ENCODE data around the gene ZNF568.

Gene ZNF568

GRCh38 chr19:36916991-36917390, 859 bp downstream of the ZNF568 start:
- Histone ChIP-seq H3K4me3 (ENCODE audit: low read depth, low read length) (peak overlapping the region; percentile 48), H3K4me1 (ENCODE audit: control insufficient read depth, insufficient read depth, low read length) (0 out of 2 replicates have a peak, but pooled peaks cover 3% of the 10 kb centered on the region), H3K27ac (ENCODE audit: extremely low read depth, low read depth, low read length) (peak overlapping the region; percentile 88), H3K36me3 (ENCODE audit: control insufficient read depth in 2 of 2, insufficient read depth in 1 of 2, low read length in 2 of 2) (peaks cover 68 to 69% of the 10 kb centered on the region in 2 experiments), H3K9me3 (ENCODE audit: control insufficient read depth, insufficient read depth, low read depth, low read length) (peaks cover 18% of the 10 kb centered on the region)
- CTCF ChIA-PET = interaction anchor here (0.7 to 1.0 kb wide), 4 partner anchors 18 to 194 kb away, joined by 3 read pairs; no protein-coding TSS in a partner anchor
- POLR2A ChIA-PET = interaction anchor here (1.0 kb wide), 1 partner anchor 66 kb away, joined by 3 read pairs; the partner anchor contains the start of gene ZNF345
- TF ChIP-seq ZNF324 (tag by site-specific recombination; IDR thresholded peaks at IDR 0.05) (no peak), ZNF214 (tag by site-specific recombination; IDR thresholded peaks at IDR 0.05; ENCODE audit: borderline replicate concordance) (no peak), ZNF221 (tag by site-specific recombination; IDR thresholded peaks at IDR 0.05; ENCODE audit: borderline replicate concordance) (no peak), ZNF654 (tag by site-specific recombination; IDR thresholded peaks at IDR 0.05; ENCODE audit: low read depth) (no peak), ZNF433 (tag by site-specific recombination; IDR thresholded peaks at IDR 0.05; ENCODE audit: low read depth) (0 out of 2 replicates have a peak, but pooled peaks have one; percentile 1), ZNF10 (tag by site-specific recombination; IDR thresholded peaks at IDR 0.05) (no peak)

GRCh38 chr19:36918090-36918489, 2.0 kb downstream of the ZNF568 start:
- POLR2A ChIA-PET = no interaction called here
- peaks cover 62 to 68% of the 10 kb centered on the region in 2 experiments for H3K36me3 ChIP-seq (ENCODE audit: control insufficient read depth in 2 of 2, insufficient read depth in 1 of 2, low read length in 2 of 2)

GRCh38 chr19:36931684-36932083, 15.6 kb downstream of the ZNF568 start:
- CTCF ChIA-PET = no interaction called here
- no peaks in the 10 kb centered on the region for H3K4me1 ChIP-seq (ENCODE audit: control insufficient read depth, insufficient read depth, low read length)
- H3K27ac ChIP-seq (ENCODE audit: extremely low read depth, low read depth, low read length) = no peak overlapping the region
- POLR2A ChIA-PET = no interaction called here
- H3K9me3 ChIP-seq (ENCODE audit: control insufficient read depth, insufficient read depth, low read depth, low read length) = peaks cover 18% of the 10 kb centered on the region
- peaks cover 28 to 63% of the 10 kb centered on the region in 2 experiments for H3K36me3 ChIP-seq (ENCODE audit: control insufficient read depth in 2 of 2, insufficient read depth in 1 of 2, low read length in 2 of 2)
- H3K4me3 ChIP-seq (ENCODE audit: low read depth, low read length) = no peak overlapping the region
- TF ChIP-seq ZNF658 (tag by site-specific recombination; IDR thresholded peaks at IDR 0.05) = no peak
- TF ChIP-seq ZNF473 (tag by site-specific recombination; IDR thresholded peaks at IDR 0.05) = no peak
- no peak for TF ChIP-seq ZSCAN4 (tag by site-specific recombination; IDR thresholded peaks at IDR 0.05)
- no peak for TF ChIP-seq ZNF19 (tag by site-specific recombination; IDR thresholded peaks at IDR 0.05; ENCODE audit: low read depth)
- TF ChIP-seq ZNF768 (tag by site-specific recombination; IDR thresholded peaks at IDR 0.05) = no peak
- no peak for TF ChIP-seq ZNF449 (tag by site-specific recombination; IDR thresholded peaks at IDR 0.05)
- TF ChIP-seq ZBTB44 (tag by site-specific recombination; IDR thresholded peaks at IDR 0.05) = no peak
- no peak for TF ChIP-seq HOXC10 (CRISPR knock-in tag; IDR thresholded peaks at IDR 0.05)
- no peak for TF ChIP-seq ZNF266 (tag by site-specific recombination; IDR thresholded peaks at IDR 0.05; ENCODE audit: low read depth)
- TF ChIP-seq ZNF776 (tag by site-specific recombination; IDR thresholded peaks at IDR 0.05; ENCODE audit: borderline replicate concordance) = no peak
- no peak for TF ChIP-seq ZNF169 (tag by site-specific recombination; IDR thresholded peaks at IDR 0.05)
- TF ChIP-seq IKZF3 (tag by site-specific recombination; IDR thresholded peaks at IDR 0.05) = no peak
- TF ChIP-seq ZNF585B (tag by site-specific recombination; IDR thresholded peaks at IDR 0.05) = no peak
- TF ChIP-seq ZNF114 (tag by site-specific recombination; IDR thresholded peaks at IDR 0.05) = no peak
- TF ChIP-seq KLF10 (tag by site-specific recombination; IDR thresholded peaks at IDR 0.05) = no peak
- TF ChIP-seq ZNF16 (tag by site-specific recombination; IDR thresholded peaks at IDR 0.05; ENCODE audit: low read depth) = no peak

More at GRCh38 chr19:36918090-36918489, 2.0 kb downstream of the ZNF568 start:
- CTCF ChIA-PET = no interaction called here
- TF ChIP-seq ZNF664 (tag by site-specific recombination; IDR thresholded peaks at IDR 0.05) (peak; percentile 57; the same call in 1 of the 2 replicates), ZNF404 (tag by site-specific recombination; IDR thresholded peaks at IDR 0.05) (no peak), PRDM4 (tag by site-specific recombination; IDR thresholded peaks at IDR 0.05) (peak; percentile 58)
- H3K9me3 ChIP-seq (ENCODE audit: control insufficient read depth, insufficient read depth, low read depth, low read length) = peaks cover 15% of the 10 kb centered on the region
- H3K4me3 ChIP-seq (ENCODE audit: low read depth, low read length) = no peak overlapping the region
- H3K27ac ChIP-seq (ENCODE audit: extremely low read depth, low read depth, low read length) = no peak overlapping the region
- 0 out of 2 replicates have a peak, but pooled peaks cover 3% of the 10 kb centered on the region for H3K4me1 ChIP-seq (ENCODE audit: control insufficient read depth, insufficient read depth, low read length)

Measured in HEK293 (cell line).